HL-60 (cell line): ENCODE measurements around the gene WASHC4.

ENCODE experiments used
- DNase-seq, 2 experiments: peaks; one replicate each; pipeline ENCODE4 v3.0.0-alpha.2; 2010 to 2020; ENCODE audit warnings: low read depth in 1 of 2, low spot score in 1 of 2
- H3K27ac ChIP-seq: fragments of 250-450 bp; sonication (Bioruptor Pico); replicated peaks from 2 replicates; pipeline ENCODE4 v1.5.1; 2020; ENCODE audit warnings: mild to moderate bottlenecking, moderate library complexity
- H3K27me3 ChIP-seq: fragments of 250-450 bp; sonication (Bioruptor Pico); 2 replicates; pipeline ENCODE4 v1.5.1; 2021; ENCODE audit warnings: mild to moderate bottlenecking, moderate library complexity; ENCODE audit not compliant: insufficient read depth, poor library complexity, severe bottlenecking
- H3K4me3 ChIP-seq: replicated peaks from 2 replicates; pipeline ENCODE4 v1.5.1; 2011; ENCODE audit warnings: mild to moderate bottlenecking, control low read depth, low read length; ENCODE audit not compliant: insufficient read depth
- GABPA ChIP-seq: IDR thresholded peaks from 2 replicates; pipeline ENCODE4 v1.6.1; 2012; ENCODE audit warnings: low read depth
- POLR2AphosphoS5 ChIP-seq: IDR thresholded peaks from 2 replicates; pipeline ENCODE4 v1.6.1; 2012; ENCODE audit warnings: low read depth
- REST ChIP-seq: IDR thresholded peaks from 2 replicates; pipeline ENCODE4 v1.6.1; 2012; ENCODE audit warnings: low read depth; ENCODE audit not compliant: insufficient replicate concordance
- SPI1 ChIP-seq: IDR thresholded peaks from 2 replicates; pipeline ENCODE4 v1.6.1; 2012; ENCODE audit warnings: low read depth, mild to moderate bottlenecking, borderline replicate concordance
- long read RNA-seq: library from polyadenylated mRNA; unstranded; transcript quantifications from one replicate; pipeline ENCODE4 v2.0.0, GENCODE V29; 2020
- TF ChIP-seq, protein P1 (sequence below): IDR thresholded peaks from one replicate; pipeline ENCODE4 v1.5.1; 2011; ENCODE audit warnings: low read length, control low read depth, inconsistent platforms; ENCODE audit not compliant: insufficient read depth

Gene WASHC4, protein sequence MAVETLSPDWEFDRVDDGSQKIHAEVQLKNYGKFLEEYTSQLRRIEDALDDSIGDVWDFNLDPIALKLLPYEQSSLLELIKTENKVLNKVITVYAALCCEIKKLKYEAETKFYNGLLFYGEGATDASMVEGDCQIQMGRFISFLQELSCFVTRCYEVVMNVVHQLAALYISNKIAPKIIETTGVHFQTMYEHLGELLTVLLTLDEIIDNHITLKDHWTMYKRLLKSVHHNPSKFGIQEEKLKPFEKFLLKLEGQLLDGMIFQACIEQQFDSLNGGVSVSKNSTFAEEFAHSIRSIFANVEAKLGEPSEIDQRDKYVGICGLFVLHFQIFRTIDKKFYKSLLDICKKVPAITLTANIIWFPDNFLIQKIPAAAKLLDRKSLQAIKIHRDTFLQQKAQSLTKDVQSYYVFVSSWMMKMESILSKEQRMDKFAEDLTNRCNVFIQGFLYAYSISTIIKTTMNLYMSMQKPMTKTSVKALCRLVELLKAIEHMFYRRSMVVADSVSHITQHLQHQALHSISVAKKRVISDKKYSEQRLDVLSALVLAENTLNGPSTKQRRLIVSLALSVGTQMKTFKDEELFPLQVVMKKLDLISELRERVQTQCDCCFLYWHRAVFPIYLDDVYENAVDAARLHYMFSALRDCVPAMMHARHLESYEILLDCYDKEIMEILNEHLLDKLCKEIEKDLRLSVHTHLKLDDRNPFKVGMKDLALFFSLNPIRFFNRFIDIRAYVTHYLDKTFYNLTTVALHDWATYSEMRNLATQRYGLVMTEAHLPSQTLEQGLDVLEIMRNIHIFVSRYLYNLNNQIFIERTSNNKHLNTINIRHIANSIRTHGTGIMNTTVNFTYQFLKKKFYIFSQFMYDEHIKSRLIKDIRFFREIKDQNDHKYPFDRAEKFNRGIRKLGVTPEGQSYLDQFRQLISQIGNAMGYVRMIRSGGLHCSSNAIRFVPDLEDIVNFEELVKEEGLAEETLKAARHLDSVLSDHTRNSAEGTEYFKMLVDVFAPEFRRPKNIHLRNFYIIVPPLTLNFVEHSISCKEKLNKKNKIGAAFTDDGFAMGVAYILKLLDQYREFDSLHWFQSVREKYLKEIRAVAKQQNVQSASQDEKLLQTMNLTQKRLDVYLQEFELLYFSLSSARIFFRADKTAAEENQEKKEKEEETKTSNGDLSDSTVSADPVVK
- long read RNA-seq, full-length matches to known transcripts, result 4 of 162 reads
- long read RNA-seq, partial matches to known transcripts, result 126 of 162 reads
- long read RNA-seq, other reads (novel, unspliced or antisense), result 32 of 162 reads

- H3K27me3 ChIP-seq, result no peaks in the 10 kb centered on the region
- peak within 1 kb of the TSS; percentile 92 for H3K27ac ChIP-seq
- peak within 1 kb of the TSS; percentile 90 for H3K4me3 ChIP-seq
- TF ChIP-seq POLR2AphosphoS5 (peak; percentile 97), GABPA (peak; percentile 71), REST (peak; percentile 54), SPI1 (peak; percentile 92)
- TF ChIP-seq, protein P1, sequence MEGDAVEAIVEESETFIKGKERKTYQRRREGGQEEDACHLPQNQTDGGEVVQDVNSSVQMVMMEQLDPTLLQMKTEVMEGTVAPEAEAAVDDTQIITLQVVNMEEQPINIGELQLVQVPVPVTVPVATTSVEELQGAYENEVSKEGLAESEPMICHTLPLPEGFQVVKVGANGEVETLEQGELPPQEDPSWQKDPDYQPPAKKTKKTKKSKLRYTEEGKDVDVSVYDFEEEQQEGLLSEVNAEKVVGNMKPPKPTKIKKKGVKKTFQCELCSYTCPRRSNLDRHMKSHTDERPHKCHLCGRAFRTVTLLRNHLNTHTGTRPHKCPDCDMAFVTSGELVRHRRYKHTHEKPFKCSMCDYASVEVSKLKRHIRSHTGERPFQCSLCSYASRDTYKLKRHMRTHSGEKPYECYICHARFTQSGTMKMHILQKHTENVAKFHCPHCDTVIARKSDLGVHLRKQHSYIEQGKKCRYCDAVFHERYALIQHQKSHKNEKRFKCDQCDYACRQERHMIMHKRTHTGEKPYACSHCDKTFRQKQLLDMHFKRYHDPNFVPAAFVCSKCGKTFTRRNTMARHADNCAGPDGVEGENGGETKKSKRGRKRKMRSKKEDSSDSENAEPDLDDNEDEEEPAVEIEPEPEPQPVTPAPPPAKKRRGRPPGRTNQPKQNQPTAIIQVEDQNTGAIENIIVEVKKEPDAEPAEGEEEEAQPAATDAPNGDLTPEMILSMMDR, result no peak
- DNase-seq, result peak; percentile 78 to 93
These were observed at the start of gene WASHC4 for GRCh38 chr12:105107494-105108371. WASHC4 (plus strand) TSS chr12:105107731; CDS start chr12:105107801, 70 bp downstream.

- Histone ChIP-seq H3K27ac (no peak overlapping the region), H3K27me3 (no peaks in the 10 kb centered on the region), H3K4me3 (no peak overlapping the region)
- TF ChIP-seq GABPA (no peak), SPI1 (no peak), POLR2AphosphoS5 (no peak), REST (no peak)
- TF ChIP-seq, protein P1, result no peak
- DNase-seq, result no peak
These were observed 46.7 kb upstream of the WASHC4 start for GRCh38 chr12:105060715-105061378.
